ENCODE measurements around the gene RBM17.
A peak's percentile ranks its signal among the peaks of the same experiment; 100 is the strongest.
"Not testable (repeated sequence)": the region's sequence is repeated elsewhere in the genome, so short reads cannot be mapped to it uniquely, and the experiment has no call there.

The RBM17 gene

DNA sequence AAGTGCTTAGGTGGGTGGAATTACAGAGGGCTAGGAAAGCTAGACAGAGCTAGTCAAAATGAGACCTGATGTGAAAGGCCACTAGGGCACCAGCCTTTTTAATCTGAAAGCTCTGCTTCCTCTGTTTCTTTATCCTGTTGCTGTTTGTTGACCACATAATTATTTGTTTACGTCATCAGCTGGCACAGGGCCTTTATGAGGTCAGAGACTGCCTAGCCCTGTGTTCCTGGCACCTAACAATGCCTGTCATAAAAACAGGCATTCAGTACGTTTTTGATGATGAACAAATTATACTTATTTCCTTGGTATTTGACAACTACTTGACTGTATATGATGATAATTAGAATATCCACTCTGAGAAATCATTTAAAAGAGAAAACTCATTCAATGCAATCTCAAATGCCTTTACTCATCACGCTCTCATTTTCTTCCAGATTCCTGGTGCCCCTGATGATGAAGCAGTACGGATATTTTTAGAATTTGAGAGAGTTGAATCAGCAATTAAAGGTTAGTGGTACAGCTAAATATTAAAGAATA is 26.0 kb downstream of the RBM17 start:
- peak; percentile 35 for DNase-seq

DNA sequence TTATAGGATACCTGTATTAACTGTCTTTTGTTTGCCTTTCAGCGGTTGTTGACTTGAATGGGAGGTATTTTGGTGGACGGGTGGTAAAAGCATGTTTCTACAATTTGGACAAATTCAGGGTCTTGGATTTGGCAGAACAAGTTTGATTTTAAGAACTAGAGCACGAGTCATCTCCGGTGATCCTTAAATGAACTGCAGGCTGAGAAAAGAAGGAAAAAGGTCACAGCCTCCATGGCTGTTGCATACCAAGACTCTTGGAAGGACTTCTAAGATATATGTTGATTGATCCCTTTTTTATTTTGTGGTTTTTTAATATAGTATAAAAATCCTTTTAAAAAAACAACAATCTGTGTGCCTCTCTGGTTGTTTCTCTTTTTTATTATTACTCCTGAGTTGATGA is 26.6 kb downstream of the RBM17 start:
- peak; percentile 62 for DNase-seq

DNA sequence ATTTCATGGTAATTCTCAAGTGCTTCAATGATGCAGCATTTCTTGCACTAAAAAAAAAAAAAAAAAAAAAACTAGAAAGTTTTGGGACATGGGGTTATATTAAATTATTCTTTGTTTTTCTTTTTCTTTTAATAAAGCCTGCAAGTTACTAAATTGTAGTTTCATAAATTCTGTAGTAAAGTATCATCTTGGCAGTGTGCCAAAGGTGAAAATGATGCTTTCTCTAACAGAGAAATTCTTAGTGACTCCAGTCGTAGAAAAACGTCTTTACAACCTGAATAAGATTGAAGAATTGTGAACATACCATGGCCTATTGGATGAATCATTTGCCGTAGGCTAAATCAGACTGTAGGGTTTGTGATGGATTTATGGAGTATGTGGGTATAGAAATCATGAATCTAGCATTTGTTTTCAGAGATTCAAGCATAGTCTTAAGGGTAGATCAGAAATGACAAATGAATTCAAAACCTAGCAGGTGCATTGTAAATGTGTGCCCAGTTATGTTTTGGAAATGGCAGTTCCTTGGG is 27.1 kb downstream of the RBM17 start:
- no peak for DNase-seq

DNA sequence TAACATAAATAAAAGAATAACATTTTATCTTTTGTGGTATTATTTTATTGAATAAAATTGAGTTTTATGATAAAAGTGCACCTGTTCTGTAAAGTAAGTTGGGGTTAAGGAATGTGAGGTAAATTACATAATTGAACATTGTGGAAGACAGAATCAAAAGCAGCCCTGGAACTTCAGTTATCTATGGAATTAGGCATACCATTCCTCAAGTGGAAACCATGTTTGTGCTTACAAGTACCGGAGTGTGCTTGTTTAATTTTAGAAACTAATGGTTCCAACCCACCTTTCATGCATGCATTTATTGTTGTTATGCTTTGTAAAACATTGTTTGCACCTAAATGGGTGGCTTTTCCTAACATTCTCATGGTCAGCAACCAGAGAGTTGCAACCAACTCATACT is 28.0 kb downstream of the RBM17 start:
- DNase-seq: no peak

DNA sequence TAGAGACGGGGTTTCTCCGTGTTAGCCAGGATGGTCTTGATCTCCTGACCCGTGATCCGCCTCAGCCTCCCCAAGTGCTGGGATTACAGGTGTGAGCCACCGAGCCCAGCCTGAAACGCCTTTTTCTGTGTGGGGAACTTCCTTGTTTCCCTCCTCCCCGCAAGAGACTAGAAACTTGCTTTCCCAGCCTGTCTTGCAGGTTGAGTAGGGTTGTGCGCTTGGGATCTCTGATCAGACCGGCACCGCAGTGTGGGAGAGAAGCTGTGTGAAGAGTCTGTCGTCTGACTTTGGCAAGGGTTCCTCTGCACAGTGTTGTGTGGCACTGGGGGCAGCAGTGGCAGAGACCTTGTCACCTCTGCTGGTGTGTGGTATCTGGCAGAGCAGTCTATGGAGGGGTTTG is 28.9 kb downstream of the RBM17 start:
- no peak for DNase-seq

DNA sequence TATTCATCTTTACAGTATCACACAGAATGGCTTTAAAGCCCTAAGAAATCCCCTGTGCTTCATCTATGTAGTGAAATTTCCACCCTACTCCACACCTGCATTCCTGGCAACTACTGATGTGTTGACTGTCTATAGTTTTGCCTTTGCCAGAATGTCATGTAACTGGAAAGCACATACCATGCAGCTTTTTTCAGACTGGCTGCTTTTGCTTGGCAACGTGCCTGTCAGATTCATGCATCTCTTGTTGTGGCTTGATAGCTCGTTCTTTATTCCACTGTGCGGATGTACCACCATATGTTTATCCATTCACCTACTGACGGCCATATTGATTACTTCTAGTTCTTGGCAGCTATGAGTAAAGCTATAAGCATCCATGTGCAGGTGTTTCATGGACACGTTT is 30.6 kb downstream of the RBM17 start:
- DNase-seq: peak; percentile 31

DNA sequence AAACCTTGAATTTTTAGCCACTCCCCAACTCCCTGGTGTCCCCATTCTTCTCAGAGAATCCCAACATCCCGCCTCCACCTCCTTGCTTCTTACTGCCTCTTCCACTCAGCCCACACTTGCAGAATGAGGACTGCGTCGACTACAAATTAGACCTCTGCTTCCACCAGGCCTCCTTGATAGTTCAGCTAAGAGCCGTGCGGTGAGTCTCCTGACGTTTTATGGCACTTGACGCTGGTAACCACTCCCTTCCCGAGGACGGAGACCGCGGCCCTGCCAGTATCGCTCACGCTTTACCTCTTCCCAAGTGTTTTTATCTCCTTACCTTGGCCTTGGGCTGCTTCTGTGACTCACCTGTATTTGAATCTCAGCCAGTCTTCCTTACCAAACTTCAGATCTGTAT is 31.1 kb downstream of the RBM17 start:
- DNase-seq: no peak

DNA sequence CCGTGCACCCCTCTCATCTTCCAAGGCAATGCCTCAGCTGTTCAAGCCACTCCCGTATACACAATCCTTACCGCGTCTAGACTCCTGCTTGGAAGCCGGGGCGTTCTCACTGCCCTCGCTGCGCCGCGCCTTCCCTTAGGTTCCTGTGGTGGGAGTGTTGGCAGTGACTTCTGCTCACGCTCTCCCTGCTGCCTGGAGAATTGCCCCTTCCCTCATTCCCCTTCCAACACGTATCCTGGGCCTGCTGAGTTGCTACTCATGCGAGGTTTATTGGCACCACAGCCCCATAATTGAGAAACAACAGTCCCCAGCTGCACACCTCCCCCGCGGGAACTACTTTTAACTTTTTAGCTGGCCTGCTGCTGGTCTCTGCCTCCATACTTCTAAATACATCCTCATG is 31.9 kb downstream of the RBM17 start:
- DNase-seq: no peak

DNA sequence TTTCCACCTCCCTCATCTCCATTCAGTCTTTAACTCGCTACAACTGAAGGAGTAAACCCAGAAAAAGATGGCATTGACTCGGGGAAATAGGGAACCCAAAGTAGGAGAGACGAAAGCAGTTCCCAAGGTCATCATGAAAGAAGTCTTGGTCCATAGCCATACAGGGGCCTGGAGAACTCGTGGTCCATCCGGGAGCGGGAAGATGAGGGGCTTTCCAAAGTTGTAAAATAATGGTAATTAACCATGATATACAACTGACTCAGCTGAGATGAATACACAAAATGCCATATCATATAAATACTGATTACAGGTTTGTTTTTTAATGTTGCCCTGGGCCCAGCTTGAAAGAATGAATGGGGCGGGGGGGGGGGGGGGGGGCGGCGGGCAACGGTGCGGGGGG is 32.3 kb downstream of the RBM17 start:
- no peak for DNase-seq

DNA sequence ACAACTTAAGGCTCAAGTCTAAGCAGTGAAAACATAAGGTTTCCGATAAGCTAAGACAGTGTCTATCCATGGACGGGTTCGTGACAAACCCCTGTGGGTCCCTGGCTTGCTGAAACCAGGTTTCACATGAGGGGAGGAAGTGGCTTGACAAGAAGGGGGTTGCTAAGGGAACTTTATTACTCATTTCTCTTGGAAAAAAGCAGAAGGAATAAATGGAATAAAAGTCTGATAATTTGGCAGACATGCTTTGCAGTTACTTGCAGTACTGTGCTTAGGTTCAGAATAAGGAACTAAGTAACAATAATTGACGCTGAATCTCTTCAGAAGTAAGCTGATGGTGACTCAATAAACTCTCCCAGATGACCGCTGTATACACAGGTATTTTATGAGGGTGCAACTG is 34.7 kb downstream of the RBM17 start:
- no peak for DNase-seq

DNA sequence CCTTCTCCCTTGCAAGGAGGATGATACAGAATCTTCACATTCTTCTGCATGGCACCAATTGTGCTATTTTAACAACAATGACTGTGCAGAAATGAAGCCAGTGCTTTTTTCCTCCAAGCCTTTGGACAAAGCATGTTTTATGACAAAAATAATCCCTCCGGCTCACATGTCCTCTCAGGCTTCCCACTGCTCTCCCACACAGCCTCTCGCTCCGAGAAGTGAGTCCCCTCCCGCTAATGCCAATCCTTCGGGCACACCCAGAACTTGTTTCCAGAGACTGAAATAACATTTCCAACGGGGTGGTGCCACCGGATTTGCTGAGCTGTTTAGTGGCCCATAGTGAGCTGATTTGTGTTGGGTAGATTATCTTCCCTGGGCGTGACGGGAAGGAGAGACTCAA is 35.8 kb downstream of the RBM17 start:
- DNase-seq: no peak

DNA sequence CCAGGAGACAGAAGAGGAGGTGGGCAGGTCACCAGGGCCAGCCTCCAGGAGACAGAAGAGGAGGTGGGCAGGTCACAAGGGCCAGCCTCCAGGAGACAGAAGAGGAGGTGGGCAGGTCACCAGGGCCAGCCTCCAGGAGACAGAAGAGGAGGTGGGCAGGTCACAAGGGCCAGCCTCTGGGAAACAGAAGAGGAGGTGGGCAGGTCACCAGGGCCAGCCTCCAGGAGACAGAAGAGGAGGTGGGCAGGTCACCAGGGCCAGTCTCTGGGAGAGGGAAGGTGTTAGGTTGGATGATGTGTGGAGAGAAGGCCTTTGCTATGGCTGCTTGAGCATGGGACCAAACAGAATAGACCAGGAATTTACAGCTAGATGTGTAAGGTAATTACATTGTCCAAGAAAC is 38.6 kb downstream of the RBM17 start:
- DNase-seq: not testable (repeated sequence)

DNA sequence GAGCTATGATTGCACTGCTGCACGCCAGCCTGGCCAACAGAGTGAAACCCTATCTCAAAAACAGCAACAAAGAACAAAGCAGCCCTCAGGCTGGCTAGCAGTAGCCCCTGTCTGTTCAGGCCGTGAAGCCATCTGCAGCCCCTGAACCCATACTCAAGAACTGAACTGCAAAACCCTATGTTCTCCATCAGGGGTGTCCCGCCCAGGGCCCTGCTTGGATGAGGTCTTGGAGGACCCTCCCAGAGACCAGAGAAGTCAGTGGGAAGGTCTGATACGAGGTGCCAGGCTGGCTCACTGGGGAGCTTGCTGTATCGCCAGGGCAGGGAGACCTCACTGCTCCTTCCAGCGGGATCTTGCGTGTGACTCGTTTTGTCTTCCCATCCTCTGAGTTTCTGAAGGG is 39.3 kb downstream of the RBM17 start:
- DNase-seq: no peak

DNA sequence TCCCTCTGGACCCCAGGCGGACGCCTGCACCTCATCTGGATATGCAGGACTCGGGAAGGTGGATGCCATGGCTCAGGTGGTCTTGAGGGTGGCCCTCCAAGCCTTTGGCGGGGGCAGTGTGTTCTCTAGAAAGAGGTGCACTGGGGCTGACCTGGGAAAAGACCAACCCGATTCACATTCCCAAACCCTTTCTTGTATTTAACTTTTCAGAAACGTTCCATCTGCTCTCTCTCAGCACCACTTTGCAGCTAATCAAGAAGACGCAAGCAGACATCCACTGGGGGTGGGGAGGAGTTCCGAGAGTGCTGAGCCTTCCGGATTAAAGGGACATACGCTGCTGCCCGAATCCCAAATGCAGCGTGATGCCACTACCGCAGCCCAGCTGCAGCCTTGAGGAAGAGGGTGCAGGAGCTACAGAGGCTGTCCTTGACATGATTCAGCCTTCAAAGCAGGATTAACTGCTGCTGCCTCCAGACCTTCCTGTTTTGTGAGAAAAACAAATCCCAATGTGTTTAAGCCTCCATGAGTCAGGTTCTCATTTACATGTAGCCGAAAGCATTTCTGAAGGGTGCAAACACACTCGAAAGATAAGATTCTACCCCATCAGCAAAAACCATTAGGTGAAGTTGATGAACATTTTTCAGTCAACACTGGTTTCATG is 39.9 kb downstream of the RBM17 start:
- peak; percentile 48 for DNase-seq

DNA sequence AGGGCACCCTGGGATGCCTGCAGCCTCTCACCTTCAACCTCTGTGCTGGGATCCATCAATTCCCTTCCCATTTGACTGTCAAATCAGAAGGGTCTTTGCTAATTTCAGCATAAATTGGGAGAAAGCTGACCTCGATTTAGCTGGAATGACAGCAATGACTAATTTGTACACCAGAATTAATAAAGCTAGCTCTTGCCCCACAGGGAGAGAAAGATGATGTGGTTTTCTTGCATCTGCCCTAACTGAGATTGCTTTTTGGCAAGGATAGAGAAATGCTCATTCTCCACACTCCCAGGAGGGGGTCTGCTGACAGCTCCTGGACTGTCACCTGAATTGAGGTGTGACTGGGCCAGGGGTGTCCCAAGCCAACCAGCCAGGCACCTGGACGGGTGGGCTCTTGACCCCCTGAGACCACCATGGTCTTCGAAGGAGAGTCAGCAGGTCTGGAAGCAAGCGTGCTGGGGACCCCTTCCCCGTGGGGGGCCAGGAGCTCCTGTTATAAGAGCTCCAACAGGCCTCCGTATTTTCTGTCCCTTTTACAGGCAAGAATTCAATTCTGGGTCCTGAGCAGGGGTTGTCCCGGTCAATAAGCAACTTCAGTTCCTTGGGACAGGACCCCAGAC is 42.1 kb downstream of the RBM17 start:
- no peak for DNase-seq

DNA sequence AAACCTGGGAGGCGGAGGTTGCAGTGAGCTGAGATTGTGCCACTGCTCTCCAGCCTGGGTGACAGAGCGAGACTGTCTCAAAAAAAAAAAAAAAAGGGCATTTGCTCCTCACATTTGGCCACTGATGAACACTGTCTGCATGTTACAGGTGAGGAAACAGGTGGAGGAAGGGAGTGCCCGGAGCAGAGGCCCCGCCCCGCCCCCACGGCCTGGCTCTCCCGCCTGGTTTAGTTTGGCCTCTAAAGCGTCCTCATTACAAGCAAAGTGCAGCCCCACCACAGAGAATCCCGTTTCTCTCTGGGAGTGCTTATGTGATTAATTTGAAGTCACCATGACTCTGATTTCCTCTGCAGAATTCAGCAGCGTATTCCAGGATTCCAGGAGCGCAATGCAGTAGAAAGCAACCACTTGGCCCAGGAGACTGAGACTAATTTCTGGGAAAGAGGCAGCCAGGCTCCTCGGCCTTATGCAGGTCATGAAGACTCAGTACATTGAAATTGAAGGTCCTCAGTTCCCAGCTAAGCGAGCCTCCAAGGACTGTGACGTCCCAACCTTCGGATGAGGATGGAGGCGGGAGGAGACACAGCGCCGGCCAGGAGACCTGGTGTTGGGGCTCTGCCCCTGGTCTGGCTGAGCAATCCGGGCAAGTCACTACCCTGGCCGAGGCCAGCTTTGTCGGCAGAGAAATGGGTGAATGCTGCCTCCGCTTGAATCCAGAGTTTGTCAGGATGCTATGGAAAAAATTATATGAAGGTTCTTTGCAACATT is 44.7 kb downstream of the RBM17 start:
- DNase-seq: peak; percentile 43

DNA sequence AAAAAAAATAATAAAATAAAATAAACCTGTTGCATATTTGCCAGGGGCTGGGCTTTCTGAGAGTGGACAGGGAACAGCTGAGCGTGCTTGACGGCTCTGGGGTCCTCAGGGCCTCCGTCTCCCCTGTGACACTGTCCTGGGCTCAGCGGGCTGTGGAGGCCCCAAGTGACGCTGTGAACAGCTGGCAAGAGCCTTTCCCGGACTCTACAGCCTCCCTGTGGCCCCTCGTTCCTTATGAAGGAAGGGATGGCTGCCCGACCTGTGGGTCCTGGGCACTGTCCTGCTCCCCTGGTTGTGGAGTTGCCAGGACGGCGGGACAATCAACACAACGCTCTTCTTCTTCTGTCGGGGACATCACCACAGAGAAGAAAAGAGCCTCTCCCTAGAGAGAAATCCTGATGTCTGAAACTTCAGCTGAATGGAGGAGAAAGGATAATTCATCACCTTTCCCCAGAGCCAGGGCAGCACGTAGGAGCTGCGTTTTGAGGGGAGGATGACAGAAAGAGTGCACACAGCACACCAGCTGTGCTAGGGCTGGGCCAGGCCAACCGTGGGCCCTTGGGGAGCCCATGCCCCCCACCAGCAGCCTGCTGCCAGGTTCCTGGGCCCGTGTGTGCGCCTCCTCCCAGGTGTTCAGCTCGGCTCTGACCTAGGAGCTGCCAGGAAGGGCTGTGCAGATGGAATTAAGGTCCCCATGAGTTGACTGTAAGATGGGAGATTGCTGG is 45.4 kb downstream of the RBM17 start:
- DNase-seq: no peak

DNA sequence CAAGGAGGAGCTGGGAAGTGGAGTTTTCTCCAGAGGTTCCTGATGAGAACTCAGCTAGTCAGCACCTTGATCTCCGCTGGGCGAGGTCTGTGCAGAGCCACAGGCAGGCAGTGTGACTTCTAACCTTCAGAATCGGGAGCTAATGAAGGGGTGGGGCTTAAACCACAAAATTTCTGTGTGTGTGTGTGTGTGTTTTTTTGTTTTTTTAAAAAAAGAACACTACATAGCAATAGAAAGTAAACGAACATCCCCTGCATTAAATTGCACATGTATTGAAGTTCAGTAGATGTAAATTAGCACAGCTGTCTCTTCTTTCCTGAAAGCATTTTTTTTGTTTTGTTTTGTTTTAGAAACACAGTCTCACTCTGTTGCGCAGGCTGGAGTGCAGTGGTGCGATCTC is 46.2 kb downstream of the RBM17 start:
- no peak for DNase-seq

DNA sequence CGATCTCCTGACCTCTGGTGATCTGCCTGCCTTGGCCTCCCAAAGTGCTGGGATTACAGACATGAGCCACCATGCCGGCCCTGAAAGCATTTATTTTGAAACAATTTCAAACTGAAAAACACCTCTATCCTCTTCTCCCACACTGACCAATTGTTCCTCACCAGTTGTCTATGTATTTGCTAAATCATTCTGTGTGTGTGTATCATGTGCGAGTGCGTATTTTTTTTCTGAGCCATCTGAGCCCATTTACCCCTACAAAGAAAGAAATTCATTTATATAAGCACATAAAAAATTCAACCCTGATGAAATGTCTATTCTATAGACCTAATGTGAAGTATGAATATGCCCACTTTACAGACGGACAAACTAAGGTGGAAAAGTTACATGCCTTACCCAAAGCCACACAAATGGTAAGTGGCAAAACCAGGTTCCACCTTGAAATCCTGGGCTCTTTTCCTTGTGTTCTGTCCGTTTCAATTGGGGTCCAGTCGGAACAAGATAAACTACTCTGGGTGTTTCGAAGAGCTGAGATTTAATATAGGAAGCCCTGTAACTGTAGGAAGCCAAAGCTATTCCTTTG is 46.8 kb downstream of the RBM17 start:
- no peak for DNase-seq

DNA sequence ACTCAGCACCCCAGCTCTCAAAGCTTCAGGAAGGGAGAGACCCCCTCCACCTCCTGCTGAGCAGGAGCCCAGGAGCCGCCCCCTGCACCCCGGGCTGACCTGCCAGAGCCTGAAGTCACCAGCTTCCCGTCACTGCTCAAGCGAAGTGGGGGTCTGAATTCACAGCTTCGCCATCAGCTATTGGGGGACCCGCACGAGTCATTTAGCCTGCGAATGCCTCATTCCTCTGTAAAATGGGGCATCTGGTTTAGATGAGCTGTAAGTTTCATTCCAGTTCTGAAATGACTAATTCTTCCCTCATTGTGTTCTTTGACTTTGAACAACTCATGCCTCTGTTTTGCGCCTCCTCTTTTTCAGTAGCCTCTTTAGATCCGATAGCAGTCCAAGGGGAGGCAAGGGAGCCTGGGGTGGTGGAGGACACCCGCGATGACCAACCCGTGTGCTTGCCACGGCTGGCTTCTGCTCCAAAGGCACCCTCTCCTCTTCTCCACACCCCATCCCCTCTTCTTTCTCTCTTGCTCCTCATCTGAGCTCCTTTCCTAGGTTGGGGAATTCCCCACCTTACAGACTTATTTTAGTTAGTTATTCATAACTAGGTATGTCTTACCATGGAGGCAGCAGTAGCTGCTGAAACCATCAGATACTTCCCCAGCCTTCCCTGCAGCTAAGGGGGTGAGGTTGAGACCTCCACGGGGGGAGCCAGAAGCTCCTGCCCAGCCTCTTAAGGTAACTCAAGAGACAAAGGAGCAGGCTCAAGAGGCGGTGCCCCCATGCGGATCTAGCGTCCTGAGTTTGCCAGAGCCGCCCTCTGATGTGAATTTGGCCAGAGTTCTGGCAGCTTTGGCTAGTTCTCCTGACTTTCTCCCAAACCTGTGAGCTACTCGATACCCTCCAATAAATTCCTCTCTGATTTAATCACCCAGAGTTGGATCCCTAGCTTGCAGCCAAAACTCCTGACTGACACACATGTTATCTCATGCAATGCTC is 47.7 kb downstream of the RBM17 start:
- peak; percentile 80 for DNase-seq

DNA sequence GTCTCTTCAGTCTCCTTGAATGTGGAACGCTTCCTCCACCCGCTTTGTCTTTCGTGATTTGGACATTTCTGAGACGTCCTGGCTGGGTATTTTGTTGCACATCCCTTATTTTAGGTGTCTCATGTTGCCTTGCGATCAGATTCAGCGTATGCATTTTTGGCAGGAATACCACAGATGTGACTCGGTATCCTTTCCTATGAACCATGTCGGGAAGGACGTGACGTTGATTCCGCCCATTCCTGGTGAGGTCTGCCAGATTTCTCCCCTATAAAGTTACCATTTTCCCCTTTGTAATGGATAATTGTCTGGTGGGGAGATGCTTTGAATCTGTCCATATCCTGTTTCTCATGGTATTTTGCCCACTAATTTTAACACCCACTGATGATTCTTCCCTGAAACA is 49.6 kb downstream of the RBM17 start:
- DNase-seq: no peak

All from fibroblast of upper back skin (primary cell).